K562 (cell line): ENCODE data around the gene BOLA1. TPM values are rescaled to one million over a fixed set of nuclear protein-coding genes. Genes with fewer than 3 reads are reported as not detected.

Experiments used
- ATAC-seq: fragments of 200-7000 bp; cut with Tn5 transposase; 3 replicates; pipeline ENCODE4 v1.9.1; 2020; ENCODE audit warnings: moderate library complexity
- BruUV-seq: library from RNA; stranded (reverse); fragments of 400-500 nt; replicated peaks from 2 replicates; lab custom pipeline; 2021; lab: Mats Ljungman, UMichigan
- CTCF ChIA-PET: fragments of 300-600 bp; formaldehyde crosslinking; extraction: SDS; loops from one replicate; lab custom pipeline; 2021; ENCODE audit warnings: low intra/inter-chr PET ratio; lab: Yijun Ruan, JAX
- POLR2A ChIA-PET: fragments of 300-600, 350-650 bp; sonication (Branson Sonifier 250); formaldehyde crosslinking; extraction: SDS; loops from one replicate; lab custom pipeline; 2021; ENCODE audit warnings: antibody characterized with exemption, inconsistent platforms; lab: Yijun Ruan, JAX
- DNase-seq, 4 experiments: peaks; one replicate each; pipeline versions ENCODE4 v3.0.0 to v3.0.0-alpha.2; 2011 to 2018; ENCODE audit warnings: low spot score in 3 of 4, mixed read lengths in 3 of 4; ENCODE audit errors: extremely low read depth in 1 of 4
- FAIRE-seq: peaks from 2 replicates; lab custom pipeline; 2011; peaks lifted over from hg19 to GRCh38; lab: Jason Lieb, UNC
- H2AFZ ChIP-seq: 2 replicates; pipeline ENCODE4 v1.6.0; 2011; ENCODE audit warnings: low read depth, low read length, control low read depth, inconsistent platforms
- H3K27ac ChIP-seq: fragments of 200-600 bp; 3 replicates; pipeline ENCODE4 v1.8.0; 2011; ENCODE audit warnings: low read depth, mild to moderate bottlenecking, control low read depth, inconsistent platforms, low read length, moderate library complexity, mixed read lengths; ENCODE audit errors: extremely low read depth
- H3K27me3 ChIP-seq, 2 experiments: fragments of 300-600 bp in 1 of 2; 2 replicates in 1 of 2; 3 replicates in 1 of 2; pipeline versions ENCODE4 v1.6.0 to v1.8.0; 2011; ENCODE audit warnings: inconsistent platforms in 2 of 2, low read length in 2 of 2, mild to moderate bottlenecking in 1 of 2, mixed read lengths in 1 of 2, moderate library complexity in 1 of 2; ENCODE audit not compliant: control insufficient read depth in 2 of 2, insufficient read depth in 2 of 2
- H3K36me3 ChIP-seq: fragments of 300-600 bp; 3 replicates; pipeline ENCODE4 v1.8.0; 2011; ENCODE audit warnings: mild to moderate bottlenecking, low read length, inconsistent platforms; ENCODE audit not compliant: control insufficient read depth, insufficient read depth
- H3K4me1 ChIP-seq, 2 experiments: fragments of 200-600 bp in 1 of 2; replicated peaks in 1 of 2; 2 replicates in 1 of 2; 3 replicates in 1 of 2; pipeline versions ENCODE4 v1.5.1 to v1.8.0; 2011; ENCODE audit warnings: inconsistent platforms in 2 of 2, low read length in 2 of 2, mild to moderate bottlenecking in 1 of 2, mixed read lengths in 1 of 2, moderate library complexity in 1 of 2; ENCODE audit not compliant: control insufficient read depth in 2 of 2, insufficient read depth in 2 of 2
- H3K4me2 ChIP-seq: 2 replicates; pipeline ENCODE4 v1.6.1; 2011; ENCODE audit warnings: low read length, control low read depth, inconsistent platforms, mixed read lengths; ENCODE audit not compliant: insufficient read depth
- H3K4me3 ChIP-seq: fragments of 200-600 bp; sonication (generic), shearing (Covaris generic); 2 replicates; pipeline ENCODE4 v1.5.1; 2016; ENCODE audit warnings: control low read depth, inconsistent platforms
- H3K79me2 ChIP-seq: fragments of 200-600 bp; 3 replicates; pipeline ENCODE4 v1.8.0; 2011; ENCODE audit warnings: low read length, inconsistent platforms; ENCODE audit not compliant: control insufficient read depth, insufficient read depth
- H3K9ac ChIP-seq, 2 experiments: 2 replicates each; pipeline versions ENCODE4 v1.6.0 to v1.6.1; 2011; ENCODE audit warnings: low read depth in 2 of 2, low read length in 2 of 2, control low read depth in 1 of 2, inconsistent platforms in 1 of 2, mild to moderate bottlenecking in 1 of 2, mixed read lengths in 1 of 2; ENCODE audit not compliant: insufficient read depth in 1 of 2
- H3K9me1 ChIP-seq: one replicate; pipeline ENCODE4 v1.6.0; 2011; ENCODE audit warnings: inconsistent platforms, mild to moderate bottlenecking, low read length, moderate library complexity; ENCODE audit not compliant: control insufficient read depth, insufficient read depth
- H3K9me3 ChIP-seq: replicated peaks from 2 replicates; pipeline ENCODE4 v1.5.1; 2011; ENCODE audit warnings: low read depth, low read length, inconsistent platforms; ENCODE audit not compliant: control insufficient read depth, insufficient read depth
- H4K20me1 ChIP-seq: replicated peaks from 2 replicates; pipeline ENCODE4 v1.6.1; 2011; ENCODE audit warnings: low read length, inconsistent platforms, mixed read lengths; ENCODE audit not compliant: control insufficient read depth, insufficient read depth
- HIVEP1 ChIP-seq: fragments of 250-450 bp; sonication (Bioruptor Pico); IDR thresholded peaks from 2 replicates; pipeline ENCODE4 v1.4.0; 2020; ENCODE audit warnings: mild to moderate bottlenecking
- HMG20B ChIP-seq: fragments of 250-450 bp; sonication (Bioruptor Pico); IDR thresholded peaks from 2 replicates; pipeline ENCODE4 v1.5.0; 2021; ENCODE audit warnings: mild to moderate bottlenecking
- KAT8 ChIP-seq: fragments of 450-650 bp; IDR thresholded peaks from 2 replicates; pipeline ENCODE4 v1.6.1; 2016; ENCODE audit warnings: low read depth, mild to moderate bottlenecking
- KLF16 ChIP-seq: IDR thresholded peaks from 2 replicates; pipeline ENCODE4 v1.6.1; 2016; ENCODE audit warnings: antibody characterized with exemption
- MYC ChIP-seq, 2 experiments: fragments of 250-450 bp in 1 of 2; sonication (Bioruptor Pico) in 1 of 2; IDR thresholded peaks; 2 replicates each; pipeline versions ENCODE4 v1.5.1 to v1.6.1; 2012 to 2021; ENCODE audit warnings: low read depth in 2 of 2, borderline replicate concordance in 1 of 2, improper control_type of control experiment in 1 of 2, low read length in 1 of 2, mild to moderate bottlenecking in 1 of 2, moderate library complexity in 1 of 2
- RAD21 ChIP-seq, 2 experiments: fragments of 250-450 bp in 1 of 2; fragments of 450-650 bp in 1 of 2; sonication (Bioruptor Pico) in 1 of 2; formaldehyde crosslinking in 1 of 2; IDR thresholded peaks in 1 of 2; conservative IDR thresholded peaks in 1 of 2; 2 replicates each; pipeline versions ENCODE4 v1.4.0 to v1.8.0; 2020 to 2022; ENCODE audit warnings: mild to moderate bottlenecking in 2 of 2, moderate library complexity in 1 of 2
- SMAD4 ChIP-seq: fragments of 250-450 bp; sonication (Bioruptor Pico); conservative IDR thresholded peaks from 2 replicates; pipeline ENCODE4 v1.8.0; 2021; ENCODE audit warnings: inconsistent platforms, mild to moderate bottlenecking, moderate library complexity
- SPI1 ChIP-seq: IDR thresholded peaks from 2 replicates; pipeline ENCODE4 v1.6.1; 2011; ENCODE audit warnings: low read depth, low read length, control low read depth, borderline replicate concordance
- ZNF12 ChIP-seq: sonication (generic); formaldehyde crosslinking; IDR thresholded peaks from 2 replicates; pipeline ENCODE4 v1.4.0; 2020; ENCODE audit warnings: mild to moderate bottlenecking, missing genetic modification reagents
- ZNF764 ChIP-seq: fragments of 250-450 bp; sonication (Bioruptor Pico); IDR thresholded peaks from 2 replicates; pipeline ENCODE4 v1.4.0; 2020; ENCODE audit warnings: low read depth, mild to moderate bottlenecking, moderate library complexity
- WGBS: fragments of 100-300 bp; shearing (Covaris generic); methylation state at CpG from one replicate; pipeline ENCODE4 v1.1.6; 2016; ENCODE audit warnings: low coverage, mixed read lengths; ENCODE audit not compliant: insufficient coverage; ENCODE audit errors: missing lambda C conversion rate; 5-methylcytosine and 5-hydroxymethylcytosine counted together
- in situ Hi-C: fragments of 300-500 bp; cut with MboI; formaldehyde crosslinking; loops from 4 replicates; pipeline ENCODE4 v1.15.0; 2018; ENCODE audit warnings: inconsistent platforms, mixed read lengths
- intact Hi-C: fragments of 100-400 bp; cut with micrococcal nuclease; formaldehyde crosslinking; loops from 2 replicates; pipeline ENCODE4 v1.14.2; 2022
- polyA plus RNA-seq, 8 experiments: library from polyadenylated mRNA; depleted of rRNA in 4 of 8; stranded (reverse) in 5 of 8; unstranded in 3 of 8; fragments of >200 nt; fragmentation: Nextera tagmentation in 2 of 8; fragmentation: Illumina TruSeq in 1 of 8; extraction: Ambion mirVana in 2 of 8; extraction: Trizol in 1 of 8; gene quantifications; 2 replicates each; pipeline versions ENCODE4 v1.2.1 to v1.2.3, GENCODE V29; 2011 to 2014; ENCODE audit warnings: inconsistent platforms in 1 of 8, missing spikeins in 1 of 8
- total RNA-seq, 7 experiments: library from RNA; depleted of rRNA in 6 of 7; stranded (reverse); fragments of >200 nt in 6 of 7; fragmentation: Illumina TruSeq in 2 of 7; extraction: Trizol in 2 of 7; gene quantifications; 2 replicates each; pipeline versions ENCODE4 v1.2.1 to v1.2.3, GENCODE V29; 2011 to 2021; ENCODE audit warnings: low replicate concordance in 1 of 7
- TF ChIP-seq, protein P1 (sequence below): fragments of 450-650 bp; IDR thresholded peaks from 2 replicates; pipeline ENCODE4 v1.6.1; 2016; ENCODE audit warnings: mild to moderate bottlenecking
- TF ChIP-seq, protein P2 (sequence below): fragments of 250-450 bp; sonication (Bioruptor Pico); IDR thresholded peaks from 2 replicates; pipeline ENCODE4 v1.9.0; 2021; ENCODE audit warnings: mild to moderate bottlenecking, inconsistent platforms
- TF ChIP-seq, protein P3 (sequence below): fragments of 250-450 bp; sonication (Bioruptor Pico); IDR thresholded peaks from 2 replicates; pipeline ENCODE4 v1.8.0; 2022; ENCODE audit warnings: moderate library complexity, mild to moderate bottlenecking, inconsistent platforms
- TF ChIP-seq, protein P4 (sequence below): fragments of 250-450 bp; sonication (Bioruptor Pico); IDR thresholded peaks from 2 replicates; pipeline ENCODE4 v1.4.0; 2020

Gene BOLA1
- total and polyA plus RNA-seq, 9 of the 15 experiments (the other 6 are each of a cell fraction or from before 2014, with no cell fraction given): 0.18 to 1.2 (median 0.40) TPM; not detected in 2

DNA sequence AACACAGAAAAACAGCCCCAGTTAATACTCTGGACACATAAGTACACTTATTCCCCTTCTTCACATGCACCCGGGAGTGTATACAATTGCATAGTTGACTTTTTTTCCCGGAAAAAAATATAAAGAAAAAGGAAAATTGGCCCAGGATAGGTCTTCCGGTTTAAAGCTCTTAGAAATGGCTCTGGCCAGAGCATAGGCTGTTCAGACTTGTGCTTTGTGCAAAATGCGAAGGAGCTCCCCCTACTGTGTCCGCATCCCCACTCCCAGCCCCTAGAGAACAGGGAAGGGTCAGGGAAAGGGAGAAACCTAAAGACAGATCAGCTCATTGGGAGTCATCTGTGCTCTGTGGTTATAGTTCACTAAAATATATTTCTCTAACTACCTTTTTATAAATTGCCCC, 42.8 kb downstream of the BOLA1 start:
- in situ Hi-C loops: no loop called here
- no peaks in the 10 kb centered on the region for H4K20me1 ChIP-seq
- H3K4me3 ChIP-seq: no peak overlapping the region
- peak; percentile 81 for ATAC-seq
- no peaks in the 10 kb centered on the region for H3K79me2 ChIP-seq
- no peak overlapping the region; the same call in 2 of the 3 replicates for H3K27ac ChIP-seq
- POLR2A ChIA-PET: interaction anchor here (0.6 to 1.3 kb wide), 7 partner anchors 14 to 246 kb away, joined by 3 to 15 read pairs (median 3); a partner anchor contains a TSS
- H3K36me3 ChIP-seq: peaks cover 28% of the 10 kb centered on the region; the same call in 2 of the 3 replicates
- WGBS: 43% methylated on average over 5 of the region's 5 CpGs
- H3K27me3 ChIP-seq: no peaks in the 10 kb centered on the region
- CTCF ChIA-PET: interaction anchor here (1.6 kb wide), 1 partner anchor 54 kb away, joined by 4 read pairs; a partner anchor contains a TSS
- no TSS peak for BruUV-seq
- FAIRE-seq: peak; percentile 88
- DNase-seq: peak; percentile 66 to 74 (median 70)
- no peaks in the 10 kb centered on the region for H3K9me3 ChIP-seq
- H2AFZ ChIP-seq: no peak overlapping the region
- intact Hi-C loops: no loop called here
- no peak overlapping the region for H3K4me2 ChIP-seq
- no peak overlapping the region for H3K9ac ChIP-seq
- H3K4me1 ChIP-seq: peaks cover 16 to 25% of the 10 kb centered on the region in 2 experiments
- no peaks in the 10 kb centered on the region for H3K9me1 ChIP-seq
- TF ChIP-seq HMG20B (no peak), ZNF764 (CRISPR knock-in tag) (no peak), KLF16 (no peak), SMAD4 (peak; percentile 18; the same call in 1 of the 2 replicates), SPI1 (no peak), MYC (IDR thresholded peaks at IDR 0.05; ENCODE audit: low read depth, low read length) (peak; percentile 37; the same call in 1 of the 2 replicates), MYC (CRISPR knock-in tag; IDR thresholded peaks at IDR 0.05; ENCODE audit: borderline replicate concordance, low read depth) (no peak), KAT8 (no peak), ZNF12 (CRISPR knock-in tag) (no peak), HIVEP1 (CRISPR knock-in tag) (no peak), RAD21 (CRISPR knock-in tag; conservative IDR thresholded peaks at IDR 0.05 in 1 of 2, IDR thresholded peaks at IDR 0.05 in 1 of 2) (peak; percentile 51 to 67)
- TF ChIP-seq, protein P1, sequence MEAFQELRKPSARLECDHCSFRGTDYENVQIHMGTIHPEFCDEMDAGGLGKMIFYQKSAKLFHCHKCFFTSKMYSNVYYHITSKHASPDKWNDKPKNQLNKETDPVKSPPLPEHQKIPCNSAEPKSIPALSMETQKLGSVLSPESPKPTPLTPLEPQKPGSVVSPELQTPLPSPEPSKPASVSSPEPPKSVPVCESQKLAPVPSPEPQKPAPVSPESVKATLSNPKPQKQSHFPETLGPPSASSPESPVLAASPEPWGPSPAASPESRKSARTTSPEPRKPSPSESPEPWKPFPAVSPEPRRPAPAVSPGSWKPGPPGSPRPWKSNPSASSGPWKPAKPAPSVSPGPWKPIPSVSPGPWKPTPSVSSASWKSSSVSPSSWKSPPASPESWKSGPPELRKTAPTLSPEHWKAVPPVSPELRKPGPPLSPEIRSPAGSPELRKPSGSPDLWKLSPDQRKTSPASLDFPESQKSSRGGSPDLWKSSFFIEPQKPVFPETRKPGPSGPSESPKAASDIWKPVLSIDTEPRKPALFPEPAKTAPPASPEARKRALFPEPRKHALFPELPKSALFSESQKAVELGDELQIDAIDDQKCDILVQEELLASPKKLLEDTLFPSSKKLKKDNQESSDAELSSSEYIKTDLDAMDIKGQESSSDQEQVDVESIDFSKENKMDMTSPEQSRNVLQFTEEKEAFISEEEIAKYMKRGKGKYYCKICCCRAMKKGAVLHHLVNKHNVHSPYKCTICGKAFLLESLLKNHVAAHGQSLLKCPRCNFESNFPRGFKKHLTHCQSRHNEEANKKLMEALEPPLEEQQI: no peak
- TF ChIP-seq, protein P2, sequence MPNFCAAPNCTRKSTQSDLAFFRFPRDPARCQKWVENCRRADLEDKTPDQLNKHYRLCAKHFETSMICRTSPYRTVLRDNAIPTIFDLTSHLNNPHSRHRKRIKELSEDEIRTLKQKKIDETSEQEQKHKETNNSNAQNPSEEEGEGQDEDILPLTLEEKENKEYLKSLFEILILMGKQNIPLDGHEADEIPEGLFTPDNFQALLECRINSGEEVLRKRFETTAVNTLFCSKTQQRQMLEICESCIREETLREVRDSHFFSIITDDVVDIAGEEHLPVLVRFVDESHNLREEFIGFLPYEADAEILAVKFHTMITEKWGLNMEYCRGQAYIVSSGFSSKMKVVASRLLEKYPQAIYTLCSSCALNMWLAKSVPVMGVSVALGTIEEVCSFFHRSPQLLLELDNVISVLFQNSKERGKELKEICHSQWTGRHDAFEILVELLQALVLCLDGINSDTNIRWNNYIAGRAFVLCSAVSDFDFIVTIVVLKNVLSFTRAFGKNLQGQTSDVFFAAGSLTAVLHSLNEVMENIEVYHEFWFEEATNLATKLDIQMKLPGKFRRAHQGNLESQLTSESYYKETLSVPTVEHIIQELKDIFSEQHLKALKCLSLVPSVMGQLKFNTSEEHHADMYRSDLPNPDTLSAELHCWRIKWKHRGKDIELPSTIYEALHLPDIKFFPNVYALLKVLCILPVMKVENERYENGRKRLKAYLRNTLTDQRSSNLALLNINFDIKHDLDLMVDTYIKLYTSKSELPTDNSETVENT (CRISPR knock-in tag): no peak
- TF ChIP-seq, protein P3, sequence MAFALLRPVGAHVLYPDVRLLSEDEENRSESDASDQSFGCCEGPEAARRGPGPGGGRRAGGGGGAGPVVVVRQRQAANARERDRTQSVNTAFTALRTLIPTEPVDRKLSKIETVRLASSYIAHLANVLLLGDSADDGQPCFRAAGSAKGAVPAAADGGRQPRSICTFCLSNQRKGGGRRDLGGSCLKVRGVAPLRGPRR: no peak
- TF ChIP-seq, protein P4, sequence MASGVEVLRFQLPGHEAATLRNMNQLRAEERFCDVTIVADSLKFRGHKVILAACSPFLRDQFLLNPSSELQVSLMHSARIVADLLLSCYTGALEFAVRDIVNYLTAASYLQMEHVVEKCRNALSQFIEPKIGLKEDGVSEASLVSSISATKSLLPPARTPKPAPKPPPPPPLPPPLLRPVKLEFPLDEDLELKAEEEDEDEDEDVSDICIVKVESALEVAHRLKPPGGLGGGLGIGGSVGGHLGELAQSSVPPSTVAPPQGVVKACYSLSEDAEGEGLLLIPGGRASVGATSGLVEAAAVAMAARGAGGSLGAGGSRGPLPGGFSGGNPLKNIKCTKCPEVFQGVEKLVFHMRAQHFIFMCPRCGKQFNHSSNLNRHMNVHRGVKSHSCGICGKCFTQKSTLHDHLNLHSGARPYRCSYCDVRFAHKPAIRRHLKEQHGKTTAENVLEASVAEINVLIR (CRISPR knock-in tag): no peak
